ENCODE measurements around the gene MON1A.

MON1A gene

DNA sequence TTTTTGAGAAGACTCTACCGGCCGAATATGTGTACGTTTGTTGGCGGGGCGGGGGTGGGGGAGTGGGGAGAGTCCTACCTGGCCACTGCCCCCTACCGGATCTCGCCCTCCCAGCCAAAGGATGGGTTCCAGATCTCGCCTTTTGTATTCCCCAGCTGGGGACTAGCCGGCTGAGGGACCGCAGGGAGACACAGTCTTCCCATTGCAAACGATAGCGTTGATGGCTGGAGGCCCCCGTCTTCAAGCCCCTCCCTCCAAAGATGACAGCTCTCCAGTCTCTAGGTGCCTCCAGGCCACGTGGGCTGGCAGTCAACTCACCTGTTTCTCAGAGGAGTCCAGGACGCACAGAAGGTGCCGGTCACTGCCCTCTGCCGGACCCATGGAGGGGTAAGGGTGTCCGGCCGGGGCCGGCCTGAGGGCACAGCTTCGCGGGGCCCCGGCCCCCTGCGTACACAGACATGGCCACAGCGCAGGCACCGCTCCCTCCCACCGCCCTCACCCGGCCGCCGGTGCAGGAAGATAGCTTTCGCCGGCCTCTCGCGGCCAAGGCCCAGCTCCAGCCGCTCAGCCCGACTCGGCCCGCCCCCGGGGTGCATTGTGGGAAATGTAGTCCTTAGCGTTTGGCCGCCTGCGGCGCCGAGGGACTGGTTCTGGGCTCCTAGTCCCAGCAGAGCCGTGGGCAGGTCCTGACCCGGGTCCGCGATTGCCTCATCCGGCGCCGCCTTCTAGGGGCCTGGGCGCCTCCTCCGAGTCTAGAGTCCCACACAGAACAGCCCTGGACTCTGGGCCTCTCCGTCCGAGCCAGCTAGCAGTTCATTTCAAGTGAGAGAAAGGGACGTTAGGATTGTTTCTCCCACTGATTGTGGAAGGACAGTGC lies at the start of gene MON1A:
Gene MON1A, minus strand, starts transcription at position 521 of the 877 bp plus-strand sequence. CDS start 16,465 bp downstream, outside the sequence.
- TF ChIP-seq, protein P1, sequence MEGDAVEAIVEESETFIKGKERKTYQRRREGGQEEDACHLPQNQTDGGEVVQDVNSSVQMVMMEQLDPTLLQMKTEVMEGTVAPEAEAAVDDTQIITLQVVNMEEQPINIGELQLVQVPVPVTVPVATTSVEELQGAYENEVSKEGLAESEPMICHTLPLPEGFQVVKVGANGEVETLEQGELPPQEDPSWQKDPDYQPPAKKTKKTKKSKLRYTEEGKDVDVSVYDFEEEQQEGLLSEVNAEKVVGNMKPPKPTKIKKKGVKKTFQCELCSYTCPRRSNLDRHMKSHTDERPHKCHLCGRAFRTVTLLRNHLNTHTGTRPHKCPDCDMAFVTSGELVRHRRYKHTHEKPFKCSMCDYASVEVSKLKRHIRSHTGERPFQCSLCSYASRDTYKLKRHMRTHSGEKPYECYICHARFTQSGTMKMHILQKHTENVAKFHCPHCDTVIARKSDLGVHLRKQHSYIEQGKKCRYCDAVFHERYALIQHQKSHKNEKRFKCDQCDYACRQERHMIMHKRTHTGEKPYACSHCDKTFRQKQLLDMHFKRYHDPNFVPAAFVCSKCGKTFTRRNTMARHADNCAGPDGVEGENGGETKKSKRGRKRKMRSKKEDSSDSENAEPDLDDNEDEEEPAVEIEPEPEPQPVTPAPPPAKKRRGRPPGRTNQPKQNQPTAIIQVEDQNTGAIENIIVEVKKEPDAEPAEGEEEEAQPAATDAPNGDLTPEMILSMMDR (IDR thresholded peaks at IDR 0.05; ENCODE audit: low read depth, low read length, missing control alignments) = peak; percentile 37
- peak; percentile 65 for DNase-seq (ENCODE audit: extremely low read depth, low read depth)

GRCh38 chr3:49976942-49977341 lies 47.3 kb upstream of the MON1A start:
- TF ChIP-seq, protein P1 (IDR thresholded peaks at IDR 0.05; ENCODE audit: low read depth, low read length, missing control alignments) = no peak
- no peak overlapping the region for H3K4me3 ChIP-seq (replicated peaks; ENCODE audit: low read depth, low read length)
- no peak for DNase-seq (ENCODE audit: extremely low read depth, low read depth)

More for the DNA sequence above, at the start of gene MON1A:
- H3K4me3 ChIP-seq (replicated peaks; ENCODE audit: low read depth, low read length) = peak within 1 kb of the TSS; percentile 67

DNA sequence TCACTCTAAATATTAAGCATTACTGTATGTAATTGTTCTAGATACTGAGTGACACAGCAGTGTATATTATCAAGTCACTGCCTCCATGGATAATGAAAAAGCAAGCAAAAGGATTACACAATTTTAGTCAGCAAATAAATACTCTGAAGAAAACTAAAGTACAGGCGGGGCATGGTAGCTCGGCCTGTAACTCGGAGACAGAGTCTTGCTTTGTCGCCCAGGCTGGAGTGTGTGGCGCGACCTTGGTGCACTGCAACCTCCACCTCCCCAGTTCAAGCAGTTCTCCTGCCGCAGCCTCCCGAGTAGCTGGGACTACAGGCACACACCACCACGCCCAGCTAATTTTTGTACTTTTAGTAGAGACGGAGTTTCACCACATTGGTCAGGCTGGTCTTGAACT lies 43.0 kb upstream of the MON1A start:
- no peak overlapping the region for H3K4me3 ChIP-seq (replicated peaks; ENCODE audit: low read depth, low read length)
- DNase-seq (ENCODE audit: extremely low read depth, low read depth) = no peak
- TF ChIP-seq, protein P1 (IDR thresholded peaks at IDR 0.05; ENCODE audit: low read depth, low read length, missing control alignments) = no peak

DNA sequence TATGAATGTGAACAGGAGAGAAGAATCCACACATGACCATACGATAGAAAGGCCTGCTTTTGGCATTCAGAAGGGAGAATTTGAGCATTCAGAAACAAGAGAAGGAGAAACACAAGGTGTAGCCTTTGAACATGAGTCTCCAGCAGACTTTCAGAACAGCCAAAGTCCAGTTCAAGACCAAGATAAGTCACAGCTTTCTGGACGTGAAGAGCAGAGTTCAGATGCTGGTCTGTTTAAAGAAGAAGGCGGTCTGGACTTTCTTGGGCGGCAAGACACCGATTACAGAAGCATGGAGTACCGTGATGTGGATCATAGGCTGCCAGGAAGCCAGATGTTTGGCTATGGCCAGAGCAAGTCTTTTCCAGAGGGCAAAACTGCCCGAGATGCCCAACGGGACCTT lies 38.7 kb upstream of the MON1A start:
- TF ChIP-seq, protein P1 (IDR thresholded peaks at IDR 0.05; ENCODE audit: low read depth, low read length, missing control alignments) = no peak
- H3K4me3 ChIP-seq (replicated peaks; ENCODE audit: low read depth, low read length) = no peak overlapping the region
- no peak for DNase-seq (ENCODE audit: extremely low read depth, low read depth)

DNA sequence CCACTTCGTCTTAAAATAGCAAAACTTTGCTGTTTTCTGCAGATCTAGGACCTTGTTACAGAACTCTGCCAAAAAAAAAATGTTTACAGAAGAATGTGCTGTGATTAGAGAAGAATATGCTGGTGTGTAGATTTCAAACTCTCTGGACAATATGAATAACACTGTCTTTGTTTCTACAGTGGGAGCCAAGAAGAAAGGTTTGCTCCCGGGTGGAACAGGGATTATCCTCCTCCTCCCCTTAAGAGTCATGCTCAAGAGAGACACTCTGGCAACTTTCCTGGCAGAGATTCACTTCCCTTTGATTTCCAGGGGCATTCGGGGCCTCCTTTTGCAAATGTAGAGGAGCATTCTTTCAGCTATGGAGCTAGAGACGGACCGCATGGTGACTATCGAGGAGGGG lies 37.7 kb upstream of the MON1A start:
- TF ChIP-seq, protein P1 (IDR thresholded peaks at IDR 0.05; ENCODE audit: low read depth, low read length, missing control alignments) = no peak
- no peak overlapping the region for H3K4me3 ChIP-seq (replicated peaks; ENCODE audit: low read depth, low read length)
- no peak for DNase-seq (ENCODE audit: extremely low read depth, low read depth)

- DNase-seq (ENCODE audit: extremely low read depth, low read depth) = no peak
- no peak overlapping the region for H3K4me3 ChIP-seq (replicated peaks; ENCODE audit: low read depth, low read length)
- TF ChIP-seq, protein P1 (IDR thresholded peaks at IDR 0.05; ENCODE audit: low read depth, low read length, missing control alignments) = no peak
These were observed 36.8 kb upstream of the MON1A start for GRCh38 chr3:49966233-49966942.

All from HFF-Myc (cell line).